H9 (cell line): Measurements from ENCODE around the gene ASTN2. TPM values are rescaled to one million over a fixed set of nuclear protein-coding genes. Genes with fewer than 3 reads are reported as not detected.

ENCODE experiments used
- DNase-seq: peaks from one replicate; pipeline ENCODE4 v3.0.0-alpha.2; 2017
- H2AFZ ChIP-seq: one replicate; pipeline ENCODE4 v1.6.1; 2013; ENCODE audit warnings: mild to moderate bottlenecking, low read length, control low read depth, moderate library complexity
- H2AK5ac ChIP-seq: 2 replicates; pipeline ENCODE4 v1.6.1; 2013; ENCODE audit warnings: low read length, control low read depth, mixed read lengths; ENCODE audit not compliant: insufficient read length
- H2BK120ac ChIP-seq: one replicate; pipeline ENCODE4 v1.6.1; 2013; ENCODE audit warnings: low read depth, mild to moderate bottlenecking, low read length, control low read depth, inconsistent platforms; ENCODE audit not compliant: poor library complexity, severe bottlenecking
- H2BK12ac ChIP-seq: 2 replicates; pipeline ENCODE4 v1.6.1; 2013; ENCODE audit warnings: low read length, control low read depth, mixed read lengths, low read depth; ENCODE audit not compliant: insufficient read length
- H2BK15ac ChIP-seq: 2 replicates; pipeline ENCODE4 v1.6.1; 2013; ENCODE audit warnings: low read depth, low read length, control low read depth
- H2BK20ac ChIP-seq: one replicate; pipeline ENCODE4 v1.6.1; 2013; ENCODE audit warnings: low read depth, mild to moderate bottlenecking, low read length, control low read depth, inconsistent platforms; ENCODE audit not compliant: poor library complexity, severe bottlenecking
- H2BK5ac ChIP-seq: 2 replicates; pipeline ENCODE4 v1.6.1; 2013; ENCODE audit warnings: low read length, control low read depth, mixed read lengths; ENCODE audit not compliant: insufficient read length
- H3K14ac ChIP-seq: 2 replicates; pipeline ENCODE4 v1.6.1; 2013; ENCODE audit warnings: low read length, control low read depth; ENCODE audit not compliant: insufficient read depth
- H3K18ac ChIP-seq: 2 replicates; pipeline ENCODE4 v1.6.1; 2013; ENCODE audit warnings: low read depth, mild to moderate bottlenecking, mixed read lengths, low read length, control low read depth; ENCODE audit not compliant: insufficient read length
- H3K23ac ChIP-seq: 2 replicates; pipeline ENCODE4 v1.6.1; 2013; ENCODE audit warnings: low read length, control low read depth, mixed read lengths, low read depth; ENCODE audit not compliant: insufficient read length
- H3K23me2 ChIP-seq: 2 replicates; pipeline ENCODE4 v1.6.1; 2013; ENCODE audit warnings: low read depth, mild to moderate bottlenecking, mixed read lengths, low read length, control low read depth; ENCODE audit not compliant: insufficient read length, poor library complexity, severe bottlenecking
- H3K27ac ChIP-seq: 2 replicates; pipeline ENCODE4 v1.5.1; 2013; ENCODE audit warnings: low read length, control low read depth, mixed read lengths, low read depth; ENCODE audit not compliant: insufficient read length
- H3K27me3 ChIP-seq: 2 replicates; pipeline ENCODE4 v1.6.1; 2013; ENCODE audit warnings: low read length, control low read depth, inconsistent platforms; ENCODE audit not compliant: insufficient read depth
- H3K4ac ChIP-seq: 2 replicates; pipeline ENCODE4 v1.6.1; 2013; ENCODE audit warnings: low read depth, mild to moderate bottlenecking, control low read depth, inconsistent platforms, low read length, moderate library complexity
- H3K4me1 ChIP-seq: 2 replicates; pipeline ENCODE4 v1.6.1; 2013; ENCODE audit warnings: low read length, control low read depth, inconsistent platforms; ENCODE audit not compliant: insufficient read depth
- H3K4me2 ChIP-seq: 2 replicates; pipeline ENCODE4 v1.6.1; 2013; ENCODE audit warnings: low read length, control low read depth, mixed read lengths; ENCODE audit not compliant: insufficient read length, insufficient read depth
- H3K56ac ChIP-seq: 2 replicates; pipeline ENCODE4 v1.6.1; 2013; ENCODE audit warnings: low read depth, mild to moderate bottlenecking, mixed read lengths, low read length, control low read depth; ENCODE audit not compliant: insufficient read length
- H3K79me1 ChIP-seq: 2 replicates; pipeline ENCODE4 v1.6.1; 2013; ENCODE audit warnings: low read depth, mild to moderate bottlenecking, moderate library complexity, low read length, control low read depth, inconsistent platforms; ENCODE audit not compliant: insufficient read depth, poor library complexity, severe bottlenecking
- H3K79me2 ChIP-seq: 2 replicates; pipeline ENCODE4 v1.6.1; 2013; ENCODE audit warnings: low read length, control low read depth, inconsistent platforms; ENCODE audit not compliant: insufficient read depth
- H3K9ac ChIP-seq: 2 replicates; pipeline ENCODE4 v1.6.1; 2013; ENCODE audit warnings: low read length, control low read depth, mixed read lengths; ENCODE audit not compliant: insufficient read length; ENCODE audit errors: extremely low read depth
- H3K9me3 ChIP-seq: one replicate; pipeline ENCODE4 v1.6.1; 2013; ENCODE audit warnings: low read depth, low read length, inconsistent platforms; ENCODE audit not compliant: control insufficient read depth
- H3T11ph ChIP-seq: one replicate; pipeline ENCODE4 v1.6.1; 2013; ENCODE audit warnings: mild to moderate bottlenecking, low read length, control low read depth, inconsistent platforms
- H4K20me1 ChIP-seq: one replicate; pipeline ENCODE4 v1.6.1; 2013; ENCODE audit not compliant: control insufficient read depth, insufficient read length, insufficient read depth
- H4K5ac ChIP-seq: 2 replicates; pipeline ENCODE4 v1.6.1; 2013; ENCODE audit warnings: low read depth, mild to moderate bottlenecking, mixed read lengths, low read length, control low read depth; ENCODE audit not compliant: insufficient read length
- H4K8ac ChIP-seq: replicated peaks from 2 replicates; pipeline ENCODE4 v1.6.1; 2013; ENCODE audit warnings: low read length, control low read depth, mixed read lengths, low read depth; ENCODE audit not compliant: insufficient read length
- H4K91ac ChIP-seq: 2 replicates; pipeline ENCODE4 v1.6.1; 2013; ENCODE audit warnings: low read depth, mild to moderate bottlenecking, moderate library complexity, mixed read lengths, low read length, control low read depth; ENCODE audit not compliant: insufficient read length
- H3K27ac Mint-ChIP-seq, 3 experiments: 2 replicates in 2 of 3; 3 replicates in 1 of 3; pipeline ENCODE4 v1.8.0; 2020 to 2021; ENCODE audit warnings: mixed read lengths in 3 of 3, mild to moderate bottlenecking in 1 of 3, moderate library complexity in 1 of 3
- H3K27me3 Mint-ChIP-seq: 2 replicates; pipeline ENCODE4 v1.8.0; 2021; ENCODE audit warnings: low read depth, mild to moderate bottlenecking, moderate library complexity, mixed read lengths
- H3K36me3 Mint-ChIP-seq, 3 experiments: 2 replicates in 2 of 3; 3 replicates in 1 of 3; pipeline ENCODE4 v1.8.0; 2020 to 2021; ENCODE audit warnings: low read depth in 3 of 3, mixed read lengths in 3 of 3; ENCODE audit not compliant: insufficient read depth in 1 of 3
- H3K4me1 Mint-ChIP-seq, 2 experiments: 2 replicates each; pipeline ENCODE4 v1.8.0; 2020; ENCODE audit warnings: mixed read lengths in 2 of 2
- H3K4me3 Mint-ChIP-seq, 2 experiments: 2 replicates in 1 of 2; 3 replicates in 1 of 2; pipeline ENCODE4 v1.8.0; 2020 to 2021; ENCODE audit warnings: mild to moderate bottlenecking in 2 of 2, mixed read lengths in 2 of 2, moderate library complexity in 1 of 2
- H3K9me3 Mint-ChIP-seq, 2 experiments: 2 replicates in 1 of 2; 3 replicates in 1 of 2; pipeline ENCODE4 v1.8.0; 2020; ENCODE audit warnings: mild to moderate bottlenecking in 2 of 2, mixed read lengths in 2 of 2, moderate library complexity in 1 of 2
- WGBS: extraction: QIAGEN DNeasy Blood & Tissue Kit; methylation state at CpG from one replicate; pipeline ENCODE4 v1.1.7; 2013; ENCODE audit warnings: missing lambda C conversion rate, low lambda C conversion rate, mixed read lengths; ENCODE audit not compliant: insufficient read length; ENCODE audit errors: extremely low coverage; 5-methylcytosine and 5-hydroxymethylcytosine counted together
- total RNA-seq: library from RNA; stranded (reverse); gene quantifications from 2 replicates; pipeline ENCODE4 v1.2.1, GENCODE V29; 2021
- TF ChIP-seq, protein P1 (sequence below): fragments of 200-600 bp; sonication (generic); conservative IDR thresholded peaks from 3 replicates; pipeline ENCODE4 v1.8.0; 2021; ENCODE audit warnings: antibody characterized with exemption, mild to moderate bottlenecking

The ASTN2 gene
- total RNA-seq, 1 experiment from 2014 or later, result 9.7 TPM

DNA sequence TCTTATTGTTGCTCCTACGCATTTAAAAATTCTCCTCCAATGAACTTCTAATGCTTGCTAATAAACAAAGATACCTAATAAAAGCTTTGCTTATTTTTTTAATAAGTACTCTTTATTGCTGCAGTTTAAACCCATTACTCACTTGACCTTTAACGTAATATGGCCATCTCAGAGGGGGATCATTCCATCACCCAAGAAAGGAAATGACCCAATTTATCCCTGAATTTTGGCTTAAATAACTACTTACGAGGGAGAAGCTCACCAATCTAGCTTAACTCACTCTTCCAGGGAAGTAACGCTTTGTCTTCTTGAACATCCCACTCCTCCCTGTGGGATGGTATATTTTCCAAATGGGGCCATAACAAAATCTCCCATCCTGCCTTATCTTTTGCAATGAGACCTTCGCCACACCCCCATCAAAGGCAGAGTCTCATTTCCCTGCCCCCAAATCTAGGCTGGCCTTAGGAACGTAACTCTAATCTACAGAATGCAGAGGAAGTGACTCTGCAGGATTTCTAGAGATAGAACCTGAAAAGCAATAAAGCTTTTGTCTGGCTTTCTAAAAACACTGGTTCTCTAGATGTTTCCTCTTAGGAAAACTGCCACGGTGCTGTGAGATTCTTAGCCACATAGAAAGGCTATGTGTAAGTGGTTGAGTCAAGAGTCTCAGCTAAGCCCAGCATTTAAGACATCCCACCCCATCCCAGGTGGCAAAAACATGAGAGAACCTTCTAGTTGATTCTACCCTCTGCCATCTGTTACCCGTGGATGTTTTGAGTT is 310.0 kb downstream of the ASTN2 start:
- H3K4me3 Mint-ChIP-seq, result no peak overlapping the region
- Histone ChIP-seq H3K9ac (no peak overlapping the region), H4K5ac (no peak overlapping the region)

More for the DNA sequence above, 310.0 kb downstream of the ASTN2 start:
- no peak overlapping the region for H3K4ac ChIP-seq
- H3K79me2 ChIP-seq, result no peaks in the 10 kb centered on the region
- no peaks in the 10 kb centered on the region for H4K20me1 ChIP-seq
- H3K4me1 Mint-ChIP-seq, result peaks cover 10 to 19% of the 10 kb centered on the region in 2 experiments
- H3K14ac ChIP-seq, result no peak overlapping the region
- no peak overlapping the region for H2BK120ac ChIP-seq
- H3K27me3 Mint-ChIP-seq, result no peaks in the 10 kb centered on the region
- DNase-seq, result no peak
- H2BK5ac ChIP-seq, result no peak overlapping the region
- no peak overlapping the region for H2BK20ac ChIP-seq
- TF ChIP-seq, protein P1, sequence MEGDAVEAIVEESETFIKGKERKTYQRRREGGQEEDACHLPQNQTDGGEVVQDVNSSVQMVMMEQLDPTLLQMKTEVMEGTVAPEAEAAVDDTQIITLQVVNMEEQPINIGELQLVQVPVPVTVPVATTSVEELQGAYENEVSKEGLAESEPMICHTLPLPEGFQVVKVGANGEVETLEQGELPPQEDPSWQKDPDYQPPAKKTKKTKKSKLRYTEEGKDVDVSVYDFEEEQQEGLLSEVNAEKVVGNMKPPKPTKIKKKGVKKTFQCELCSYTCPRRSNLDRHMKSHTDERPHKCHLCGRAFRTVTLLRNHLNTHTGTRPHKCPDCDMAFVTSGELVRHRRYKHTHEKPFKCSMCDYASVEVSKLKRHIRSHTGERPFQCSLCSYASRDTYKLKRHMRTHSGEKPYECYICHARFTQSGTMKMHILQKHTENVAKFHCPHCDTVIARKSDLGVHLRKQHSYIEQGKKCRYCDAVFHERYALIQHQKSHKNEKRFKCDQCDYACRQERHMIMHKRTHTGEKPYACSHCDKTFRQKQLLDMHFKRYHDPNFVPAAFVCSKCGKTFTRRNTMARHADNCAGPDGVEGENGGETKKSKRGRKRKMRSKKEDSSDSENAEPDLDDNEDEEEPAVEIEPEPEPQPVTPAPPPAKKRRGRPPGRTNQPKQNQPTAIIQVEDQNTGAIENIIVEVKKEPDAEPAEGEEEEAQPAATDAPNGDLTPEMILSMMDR, result no peak
- H2BK15ac ChIP-seq, result no peak overlapping the region
- no peaks in the 10 kb centered on the region for H3K9me3 ChIP-seq
- peak overlapping the region in 1 of 3 experiments; percentile 19; a peak in 2 of 7 replicates for H3K27ac Mint-ChIP-seq
- no peak overlapping the region for H4K91ac ChIP-seq
- no peak overlapping the region for H3K27ac ChIP-seq
- H2AFZ ChIP-seq, result no peak overlapping the region
- no peak overlapping the region for H3T11ph ChIP-seq
- no peaks in the 10 kb centered on the region for H3K79me1 ChIP-seq
- H3K4me1 ChIP-seq, result peaks cover 3% of the 10 kb centered on the region
- no peak overlapping the region for H2BK12ac ChIP-seq
- H3K4me2 ChIP-seq, result no peak overlapping the region
- WGBS, result no CpG with 5 or more reads among the region's 8 CpGs
- no peak overlapping the region for H3K18ac ChIP-seq
- H2AK5ac ChIP-seq, result no peak overlapping the region
- H3K9me3 Mint-ChIP-seq, result no peaks in the 10 kb centered on the region
- H3K36me3 Mint-ChIP-seq, result no peaks in the 10 kb centered on the region
- no peak overlapping the region for H4K8ac ChIP-seq
- no peaks in the 10 kb centered on the region for H3K27me3 ChIP-seq
- H3K56ac ChIP-seq, result no peak overlapping the region
- no peak overlapping the region for H3K23ac ChIP-seq
- H3K23me2 ChIP-seq, result no peaks in the 10 kb centered on the region
